Loucy (cell line): Measurements from ENCODE around the gene BEST3.

ENCODE experiments used
- EZH2phosphoT487 ChIP-seq: fragments of 200-600 bp; IDR thresholded peaks from 2 replicates; pipeline ENCODE4 v1.6.1; 2018; ENCODE audit warnings: antibody characterized with exemption, mild to moderate bottlenecking, moderate library complexity, borderline replicate concordance
- TF ChIP-seq, protein P1 (sequence below): fragments of 200-600 bp; sonication (generic); conservative IDR thresholded peaks from 2 replicates; pipeline ENCODE4 v1.5.1; 2014; ENCODE audit warnings: mild to moderate bottlenecking, antibody characterized with exemption, low read length

DNA sequence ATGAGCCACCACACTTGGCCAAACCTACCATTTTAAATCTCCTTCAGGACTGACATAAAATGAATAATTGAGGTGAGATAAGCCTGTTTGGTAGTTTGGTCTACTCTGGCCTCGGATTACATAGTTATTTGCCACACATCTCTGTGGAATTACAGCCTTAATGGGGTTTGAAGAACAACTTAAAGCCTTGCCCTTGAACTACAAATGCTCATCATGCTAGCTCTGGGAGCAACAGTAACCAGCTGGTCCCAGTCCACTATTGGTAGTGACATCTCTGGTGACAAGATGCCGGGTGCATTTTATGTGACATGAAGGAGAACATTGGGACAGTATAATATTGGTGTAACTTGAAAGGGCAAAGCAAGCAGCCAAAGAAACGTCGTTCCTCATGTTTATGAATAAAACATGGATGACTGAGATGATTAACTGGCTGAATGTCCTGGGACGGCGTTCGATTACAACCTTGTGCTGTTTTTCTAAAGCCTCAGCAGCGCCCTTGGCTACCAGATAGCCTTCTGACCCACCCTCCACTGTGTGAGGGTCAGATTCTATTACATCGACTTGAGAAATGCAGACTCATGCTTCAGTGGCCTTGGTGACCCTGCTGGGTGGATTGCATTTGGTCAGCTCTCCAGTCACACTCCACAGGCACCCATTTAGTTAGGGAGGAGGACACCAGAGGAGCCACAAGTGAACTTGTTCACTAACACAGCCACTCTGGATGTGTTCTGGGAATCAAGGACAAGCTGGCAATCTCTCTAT is 41.5 kb downstream of the BEST3 start:
- TF ChIP-seq, protein P1, sequence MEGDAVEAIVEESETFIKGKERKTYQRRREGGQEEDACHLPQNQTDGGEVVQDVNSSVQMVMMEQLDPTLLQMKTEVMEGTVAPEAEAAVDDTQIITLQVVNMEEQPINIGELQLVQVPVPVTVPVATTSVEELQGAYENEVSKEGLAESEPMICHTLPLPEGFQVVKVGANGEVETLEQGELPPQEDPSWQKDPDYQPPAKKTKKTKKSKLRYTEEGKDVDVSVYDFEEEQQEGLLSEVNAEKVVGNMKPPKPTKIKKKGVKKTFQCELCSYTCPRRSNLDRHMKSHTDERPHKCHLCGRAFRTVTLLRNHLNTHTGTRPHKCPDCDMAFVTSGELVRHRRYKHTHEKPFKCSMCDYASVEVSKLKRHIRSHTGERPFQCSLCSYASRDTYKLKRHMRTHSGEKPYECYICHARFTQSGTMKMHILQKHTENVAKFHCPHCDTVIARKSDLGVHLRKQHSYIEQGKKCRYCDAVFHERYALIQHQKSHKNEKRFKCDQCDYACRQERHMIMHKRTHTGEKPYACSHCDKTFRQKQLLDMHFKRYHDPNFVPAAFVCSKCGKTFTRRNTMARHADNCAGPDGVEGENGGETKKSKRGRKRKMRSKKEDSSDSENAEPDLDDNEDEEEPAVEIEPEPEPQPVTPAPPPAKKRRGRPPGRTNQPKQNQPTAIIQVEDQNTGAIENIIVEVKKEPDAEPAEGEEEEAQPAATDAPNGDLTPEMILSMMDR = no peak
- TF ChIP-seq EZH2phosphoT487 = no peak
